GM12892 (cell line): ENCODE results near the gene MYADM.

Experiments
- POLR2A ChIP-seq: IDR thresholded peaks from 2 replicates; pipeline ENCODE4 v1.6.1; 2011; ENCODE audit warnings: low read depth, low read length, control low read depth
- POLR2AphosphoS5 ChIP-seq: IDR thresholded peaks from 2 replicates; pipeline ENCODE4 v1.6.1; 2011; ENCODE audit warnings: low read depth, low read length, control low read depth
- TAF1 ChIP-seq: IDR thresholded peaks from 2 replicates; pipeline ENCODE4 v1.6.1; 2011; ENCODE audit warnings: low read depth, mild to moderate bottlenecking, control low read depth, low read length, borderline replicate concordance

GRCh38 chr19:53917356-53917755, 49.7 kb downstream of the MYADM start:
- TF ChIP-seq POLR2A (no peak), POLR2AphosphoS5 (no peak), TAF1 (no peak)
